AG08396 (cell line): ENCODE measurements around the gene GAP43.
A peak's percentile ranks its signal among the peaks of the same experiment; 100 is the strongest.

Source experiments
- DNase-seq: peaks from one replicate; pipeline ENCODE4 v3.0.0; 2012; ENCODE audit warnings: low spot score, mixed read lengths

The GAP43 gene

GRCh38 chr3:115627180-115628074 is 4.1 kb downstream of the GAP43 start:
- DNase-seq, result no peak

- DNase-seq, result no peak
Measured at GRCh38 chr3:115628075-115628412, 4.7 kb downstream of the GAP43 start.

- no peak for DNase-seq
Measured at GRCh38 chr3:115630850-115631249, 7.5 kb downstream of the GAP43 start.

- no peak for DNase-seq
Measured at GRCh38 chr3:115632026-115632425, 8.7 kb downstream of the GAP43 start.

GRCh38 chr3:115633467-115633866 is 10.2 kb downstream of the GAP43 start:
- DNase-seq, result no peak

- DNase-seq, result no peak
Measured at GRCh38 chr3:115634052-115634451, 10.7 kb downstream of the GAP43 start.

- no peak for DNase-seq
Measured at GRCh38 chr3:115635406-115635805, 12.1 kb downstream of the GAP43 start.

GRCh38 chr3:115638241-115638640 is 14.9 kb downstream of the GAP43 start:
- no peak for DNase-seq

- DNase-seq, result no peak
Measured at GRCh38 chr3:115638991-115639390, 15.7 kb downstream of the GAP43 start.

- DNase-seq, result no peak
Measured at GRCh38 chr3:115644391-115644790, 21.1 kb downstream of the GAP43 start.

GRCh38 chr3:115646027-115646690 is 22.8 kb downstream of the GAP43 start:
- no peak for DNase-seq

GRCh38 chr3:115648559-115648958 is 25.2 kb downstream of the GAP43 start:
- no peak for DNase-seq

- DNase-seq, result no peak
Measured at GRCh38 chr3:115651087-115651486, 27.8 kb downstream of the GAP43 start.

GRCh38 chr3:115651599-115651998 is 28.3 kb downstream of the GAP43 start:
- DNase-seq, result no peak

GRCh38 chr3:115652738-115653137 is 29.4 kb downstream of the GAP43 start:
- no peak for DNase-seq

- DNase-seq, result no peak
Measured at GRCh38 chr3:115655761-115656282, 32.5 kb downstream of the GAP43 start.

- DNase-seq, result no peak
Measured at GRCh38 chr3:115657168-115657567, 33.9 kb downstream of the GAP43 start.

- no peak for DNase-seq
Measured at GRCh38 chr3:115658032-115658336, 34.7 kb downstream of the GAP43 start.

GRCh38 chr3:115658337-115659181 is 35.2 kb downstream of the GAP43 start:
- peak; percentile 86 for DNase-seq

- no peak for DNase-seq
Measured at GRCh38 chr3:115659253-115660220, 36.2 kb downstream of the GAP43 start.

- DNase-seq, result no peak
Measured at GRCh38 chr3:115660646-115661337, 37.5 kb downstream of the GAP43 start.
